HepG2 (cell line): ENCODE data around the gene WDR70. TPM values are rescaled to one million over a fixed set of nuclear protein-coding genes. Genes with fewer than 3 reads are reported as not detected.

Source experiments
- ATAC-seq: fragments of 200-7000 bp; cut with Tn5 transposase; 3 replicates; pipeline ENCODE4 v1.9.1; 2020; ENCODE audit warnings: mild to moderate bottlenecking, moderate library complexity
- BruUV-seq: library from RNA; stranded (reverse); fragments of 400-500 nt; replicated peaks from 2 replicates; lab custom pipeline; 2021; lab: Mats Ljungman, UMichigan
- CTCF ChIA-PET: fragments of 300-600 bp; formaldehyde crosslinking; extraction: SDS; loops from one replicate; lab custom pipeline; 2021; ENCODE audit warnings: low total read pairs, inconsistent platforms, low intra/inter-chr PET ratio; lab: Yijun Ruan, JAX
- POLR2A ChIA-PET: fragments of 350-600 bp; sonication (Branson Sonifier 250); formaldehyde crosslinking; loops from one replicate; lab custom pipeline; 2020; ENCODE audit warnings: antibody characterized with exemption, inconsistent platforms; lab: Yijun Ruan, JAX
- DNase-seq: peaks from one replicate; pipeline ENCODE4 v3.0.0-alpha.2; 2015; ENCODE audit warnings: low spot score
- FAIRE-seq: peaks from 3 replicates; lab custom pipeline; 2011; peaks lifted over from hg19 to GRCh38; lab: Jason Lieb, UNC
- H2AFZ ChIP-seq: one replicate; pipeline ENCODE4 v1.6.1; 2011; ENCODE audit warnings: low read length, inconsistent platforms
- H3K27ac ChIP-seq: fragments of 300-600 bp; 3 replicates; pipeline ENCODE4 v1.8.0; 2011; ENCODE audit warnings: mixed run types, mild to moderate bottlenecking, mixed read lengths, low read length, inconsistent platforms; ENCODE audit not compliant: insufficient read depth; ENCODE audit errors: extremely low read length
- H3K27me3 ChIP-seq, 2 experiments: fragments of 200-600 bp in 1 of 2; 2 replicates in 1 of 2; 3 replicates in 1 of 2; pipeline versions ENCODE4 v1.6.0 to v1.8.0; 2011; ENCODE audit warnings: low read length in 2 of 2, mild to moderate bottlenecking in 2 of 2, moderate library complexity in 2 of 2, inconsistent platforms in 1 of 2; ENCODE audit not compliant: insufficient read depth in 2 of 2, control insufficient read depth in 1 of 2
- H3K36me3 ChIP-seq, 2 experiments: fragments of 200-600 bp in 1 of 2; replicated peaks in 1 of 2; 2 replicates in 1 of 2; 3 replicates in 1 of 2; pipeline versions ENCODE4 v1.5.1 to v1.8.0; 2011; ENCODE audit warnings: low read length in 2 of 2, inconsistent platforms in 1 of 2; ENCODE audit not compliant: insufficient read depth in 2 of 2, control insufficient read depth in 1 of 2
- H3K4me1 ChIP-seq: 2 replicates; pipeline ENCODE4 v1.5.1; 2012; ENCODE audit warnings: low read length, inconsistent platforms; ENCODE audit not compliant: insufficient read depth
- H3K4me2 ChIP-seq: 2 replicates; pipeline ENCODE4 v1.6.0; 2011; ENCODE audit warnings: low read depth, low read length, inconsistent platforms
- H3K4me3 ChIP-seq, 3 experiments: fragments of 200-600 bp in 1 of 3; sonication (generic), shearing (Covaris generic) in 1 of 3; replicated peaks in 1 of 3; 2 replicates each; pipeline ENCODE4 v1.5.1; 2011 to 2016; ENCODE audit warnings: low read length in 3 of 3, inconsistent platforms in 2 of 3, low read depth in 2 of 3, mild to moderate bottlenecking in 2 of 3, control low read depth in 1 of 3, mixed read lengths in 1 of 3; ENCODE audit not compliant: insufficient read depth in 1 of 3
- H3K79me2 ChIP-seq: one replicate; pipeline ENCODE4 v1.6.1; 2011; ENCODE audit warnings: low read length, inconsistent platforms; ENCODE audit not compliant: insufficient read depth
- H3K9ac ChIP-seq: 2 replicates; pipeline ENCODE4 v1.6.0; 2011; ENCODE audit warnings: mild to moderate bottlenecking, low read depth, low read length, inconsistent platforms; ENCODE audit not compliant: insufficient read depth
- H3K9me3 ChIP-seq: 2 replicates; pipeline ENCODE4 v1.5.1; 2012; ENCODE audit warnings: mild to moderate bottlenecking, low read length
- H4K20me1 ChIP-seq: 2 replicates; pipeline ENCODE4 v1.6.0; 2011; ENCODE audit warnings: inconsistent platforms, mild to moderate bottlenecking, low read length, moderate library complexity; ENCODE audit not compliant: insufficient read depth
- GABPB1 ChIP-seq: IDR thresholded peaks from 2 replicates; pipeline ENCODE4 v1.6.1; 2016; ENCODE audit warnings: mild to moderate bottlenecking, missing genetic modification reagents, moderate library complexity, missing compliant biosample characterization
- IKZF1 ChIP-seq: fragments of 450-650 bp; IDR thresholded peaks from 2 replicates; pipeline ENCODE4 v1.7.1; 2016
- MEIS2 ChIP-seq: sonication (generic); formaldehyde crosslinking; IDR thresholded peaks from 2 replicates; pipeline ENCODE4 v1.9.0; 2021; ENCODE audit warnings: mild to moderate bottlenecking, missing genetic modification reagents
- RARG ChIP-seq: sonication (generic); formaldehyde crosslinking; IDR thresholded peaks from 2 replicates; pipeline ENCODE4 v1.4.0; 2020; ENCODE audit warnings: low read depth, mild to moderate bottlenecking, missing genetic modification reagents
- RBFOX2 ChIP-seq: fragments of 200-400 bp; formaldehyde crosslinking; IDR thresholded peaks from 2 replicates; pipeline ENCODE4 v1.6.1; 2017; ENCODE audit warnings: low read depth, mild to moderate bottlenecking, low read length
- U2AF1 ChIP-seq: fragments of 200-400 bp; formaldehyde crosslinking; optimal IDR thresholded peaks from 2 replicates; pipeline ENCODE3; 2017; ENCODE audit warnings: mild to moderate bottlenecking, low read depth, low read length
- ZBTB25 ChIP-seq: IDR thresholded peaks from 2 replicates; pipeline ENCODE4 v1.6.1; 2018; ENCODE audit warnings: missing genetic modification reagents
- ZC3H13 ChIP-seq: sonication (generic); formaldehyde crosslinking; IDR thresholded peaks from 2 replicates; pipeline ENCODE4 v1.8.1; 2023; ENCODE audit warnings: mild to moderate bottlenecking, missing genetic modification reagents, moderate library complexity
- ZHX2 ChIP-seq, 2 experiments: sonication (generic) in 1 of 2; formaldehyde crosslinking in 1 of 2; IDR thresholded peaks; 2 replicates each; pipeline versions ENCODE4 v1.6.1 to v1.9.0; 2014 to 2022; ENCODE audit warnings: antibody characterized with exemption in 1 of 2, borderline replicate concordance in 1 of 2, inconsistent platforms in 1 of 2, low read depth in 1 of 2, missing genetic modification reagents in 1 of 2
- ZNF234 ChIP-seq: sonication (generic); formaldehyde crosslinking; conservative IDR thresholded peaks from 2 replicates; pipeline ENCODE4 v1.5.1; 2020; ENCODE audit warnings: mild to moderate bottlenecking, missing genetic modification reagents
- WGBS: methylation state at CpG from one replicate; pipeline ENCODE4 v1.1.6; 2017; ENCODE audit warnings: low lambda C conversion rate; 5-methylcytosine and 5-hydroxymethylcytosine counted together
- in situ Hi-C: cut with HindIII; loops from 2 replicates; pipeline ENCODE4 v1.10.0; 2017; ENCODE audit warnings: low pct_unique_long_range_greater_than_20kb; ENCODE audit not compliant: extremely low pct_ligation_motif_present
- intact Hi-C: fragments of 100-400 bp; cut with micrococcal nuclease; formaldehyde crosslinking; loops from one replicate; pipeline ENCODE4 v1.10.0; 2022; ENCODE audit not compliant: unreplicated experiment
- polyA plus RNA-seq, 8 experiments: library from polyadenylated mRNA; depleted of rRNA in 3 of 8; stranded (reverse) in 7 of 8; unstranded in 1 of 8; fragments of >200 nt; fragmentation: Illumina TruSeq in 4 of 8; extraction: Trizol in 4 of 8; gene quantifications; 2 replicates each; pipeline versions ENCODE4 v1.2.1 to v1.2.3, GENCODE V29; 2011 to 2016; ENCODE audit warnings: low read depth in 4 of 8, missing spikeins in 1 of 8, mixed read lengths in 1 of 8; ENCODE audit not compliant: insufficient read depth in 1 of 8
- total RNA-seq, 5 experiments: library from RNA; depleted of rRNA; stranded (reverse); fragments of >200 nt; fragmentation: Illumina TruSeq; extraction: Trizol; gene quantifications; 2 replicates each; pipeline ENCODE4 v1.2.3, GENCODE V29; 2016; ENCODE audit warnings: low read depth in 1 of 5

WDR70 gene
- total and polyA plus RNA-seq, 2 of the 13 experiments (the other 11 are each of a cell fraction or from before 2014, with no cell fraction given), result 14.6 to 30.6 TPM

- TF ChIP-seq ZHX2 (IDR thresholded peaks at IDR 0.05; ENCODE audit: low read depth), result no peak
- TF ChIP-seq ZHX2 (CRISPR knock-in tag; IDR thresholded peaks at IDR 0.05; ENCODE audit: borderline replicate concordance), result no peak
- TF ChIP-seq ZBTB25 (CRISPR knock-in tag), result no peak
These were observed 154.7 kb downstream of the WDR70 start (continued) for GRCh38 chr5:37533851-37534250.

- Histone ChIP-seq H3K9ac (no peak overlapping the region), H3K9me3 (no peaks in the 10 kb centered on the region), H2AFZ (no peak overlapping the region), H3K4me2 (no peak overlapping the region), H3K4me3 (no peak overlapping the region), H3K79me2 (no peaks in the 10 kb centered on the region), H3K27me3 (no peaks in the 10 kb centered on the region), H4K20me1 (no peaks in the 10 kb centered on the region), H3K36me3 (no peaks in the 10 kb centered on the region), H3K27ac (no peak overlapping the region), H3K4me1 (no peaks in the 10 kb centered on the region)
- ChIA-PET POLR2A (no interaction called here), CTCF (no interaction called here)
- no peak for TF ChIP-seq RBFOX2
- no peak for TF ChIP-seq ZNF234
- TF ChIP-seq U2AF1, result no peak
- TF ChIP-seq MEIS2, result no peak
- no peak for TF ChIP-seq ZC3H13 (CRISPR knock-in tag)
- TF ChIP-seq GABPB1 (CRISPR knock-in tag), result no peak
- no peak for TF ChIP-seq RARG (CRISPR knock-in tag)
- no peak for TF ChIP-seq IKZF1
- FAIRE-seq (no peak), ATAC-seq (no peak), DNase-seq (no peak)
- 98% methylated on average over 3 of the region's 3 CpGs for WGBS
- in situ Hi-C loops, result no loop called here
- intact Hi-C loops, result no loop called here
- no TSS peak for BruUV-seq
These were observed 160.3 kb downstream of the WDR70 start for GRCh38 chr5:37539459-37539858.
